ENCODE data around the gene SAFB. TPM values are rescaled to one million over a fixed set of nuclear protein-coding genes. Genes with fewer than 3 reads are reported as not detected.

The SAFB gene
- total and polyA plus RNA-seq, 2 of the 13 experiments (the other 11 are each of a cell fraction or from before 2014, with no cell fraction given), result 21.0 to 28.4 TPM

DNA sequence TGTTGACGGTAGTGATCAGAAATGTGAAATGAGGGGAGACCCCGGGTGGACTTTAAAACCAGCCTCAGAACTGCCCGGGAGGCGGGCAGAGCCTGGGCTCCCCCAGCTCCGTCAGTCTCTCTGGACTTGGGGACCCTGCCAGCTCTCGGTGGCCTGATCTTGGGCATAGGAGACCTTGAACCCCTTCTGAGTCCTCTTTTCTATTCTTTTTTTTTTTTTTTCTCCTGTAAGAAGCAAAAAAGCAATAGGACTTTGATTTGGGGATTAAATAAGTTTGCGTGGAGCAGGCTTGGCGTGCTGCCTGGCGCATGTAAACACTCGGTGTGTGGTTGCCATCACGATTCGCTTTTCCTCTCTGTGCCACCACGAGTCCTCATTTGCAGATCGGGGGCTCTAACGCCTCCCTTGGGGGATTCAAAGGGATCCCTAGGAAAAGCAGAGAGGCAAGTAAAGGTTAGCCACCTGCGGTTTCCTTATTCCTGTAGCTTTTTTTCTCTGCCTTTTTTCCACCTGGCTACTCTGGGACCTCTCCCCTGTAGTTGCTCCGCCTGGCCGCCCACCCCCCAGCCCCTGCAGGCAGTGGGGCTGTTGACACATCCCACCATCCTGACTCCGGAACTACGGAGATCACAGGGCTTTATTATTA is 1.3 kb downstream of the SAFB start (continued):
- TF ChIP-seq MLLT10 (CRISPR knock-in tag; IDR thresholded peaks at IDR 0.05) (no peak), ZNF589 (CRISPR knock-in tag; conservative IDR thresholded peaks at IDR 0.05) (no peak), ISL2 (CRISPR knock-in tag; IDR thresholded peaks at IDR 0.05) (no peak), ZNF549 (CRISPR knock-in tag; IDR thresholded peaks at IDR 0.05) (no peak), KLF16 (CRISPR knock-in tag; IDR thresholded peaks at IDR 0.05) (no peak), ZFP82 (CRISPR knock-in tag; IDR thresholded peaks at IDR 0.05; ENCODE audit: borderline replicate concordance) (no peak), HNRNPL (IDR thresholded peaks at IDR 0.05; ENCODE audit: low read depth, low read length) (peak; percentile 55; the same call in 1 of the 2 replicates), ZNF776 (CRISPR knock-in tag; IDR thresholded peaks at IDR 0.05) (no peak), ZSCAN9 (CRISPR knock-in tag; IDR thresholded peaks at IDR 0.05; ENCODE audit: borderline replicate concordance) (no peak), ZNF232 (CRISPR knock-in tag; IDR thresholded peaks at IDR 0.05; ENCODE audit: borderline replicate concordance) (no peak), ZNF160 (CRISPR knock-in tag; IDR thresholded peaks at IDR 0.05) (no peak), GPN1 (CRISPR knock-in tag; IDR thresholded peaks at IDR 0.05; ENCODE audit: borderline replicate concordance) (no peak), ZNF501 (CRISPR knock-in tag; IDR thresholded peaks at IDR 0.05) (0 out of 2 replicates have a peak, but pooled peaks have one; percentile 7), HIVEP1 (CRISPR knock-in tag; IDR thresholded peaks at IDR 0.05) (no peak)
- TF ChIP-seq, protein P1, sequence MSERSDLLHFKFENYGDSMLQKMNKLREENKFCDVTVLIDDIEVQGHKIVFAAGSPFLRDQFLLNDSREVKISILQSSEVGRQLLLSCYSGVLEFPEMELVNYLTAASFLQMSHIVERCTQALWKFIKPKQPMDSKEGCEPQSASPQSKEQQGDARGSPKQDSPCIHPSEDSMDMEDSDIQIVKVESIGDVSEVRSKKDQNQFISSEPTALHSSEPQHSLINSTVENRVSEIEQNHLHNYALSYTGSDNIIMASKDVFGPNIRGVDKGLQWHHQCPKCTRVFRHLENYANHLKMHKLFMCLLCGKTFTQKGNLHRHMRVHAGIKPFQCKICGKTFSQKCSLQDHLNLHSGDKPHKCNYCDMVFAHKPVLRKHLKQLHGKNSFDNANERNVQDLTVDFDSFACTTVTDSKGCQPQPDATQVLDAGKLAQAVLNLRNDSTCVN (CRISPR knock-in tag; IDR thresholded peaks at IDR 0.05; ENCODE audit: borderline replicate concordance), result no peak
- TF ChIP-seq, protein P2, sequence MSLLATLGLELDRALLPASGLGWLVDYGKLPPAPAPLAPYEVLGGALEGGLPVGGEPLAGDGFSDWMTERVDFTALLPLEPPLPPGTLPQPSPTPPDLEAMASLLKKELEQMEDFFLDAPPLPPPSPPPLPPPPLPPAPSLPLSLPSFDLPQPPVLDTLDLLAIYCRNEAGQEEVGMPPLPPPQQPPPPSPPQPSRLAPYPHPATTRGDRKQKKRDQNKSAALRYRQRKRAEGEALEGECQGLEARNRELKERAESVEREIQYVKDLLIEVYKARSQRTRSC (CRISPR knock-in tag; IDR thresholded peaks at IDR 0.05; ENCODE audit: low read depth), result no peak
- TF ChIP-seq, protein P3, sequence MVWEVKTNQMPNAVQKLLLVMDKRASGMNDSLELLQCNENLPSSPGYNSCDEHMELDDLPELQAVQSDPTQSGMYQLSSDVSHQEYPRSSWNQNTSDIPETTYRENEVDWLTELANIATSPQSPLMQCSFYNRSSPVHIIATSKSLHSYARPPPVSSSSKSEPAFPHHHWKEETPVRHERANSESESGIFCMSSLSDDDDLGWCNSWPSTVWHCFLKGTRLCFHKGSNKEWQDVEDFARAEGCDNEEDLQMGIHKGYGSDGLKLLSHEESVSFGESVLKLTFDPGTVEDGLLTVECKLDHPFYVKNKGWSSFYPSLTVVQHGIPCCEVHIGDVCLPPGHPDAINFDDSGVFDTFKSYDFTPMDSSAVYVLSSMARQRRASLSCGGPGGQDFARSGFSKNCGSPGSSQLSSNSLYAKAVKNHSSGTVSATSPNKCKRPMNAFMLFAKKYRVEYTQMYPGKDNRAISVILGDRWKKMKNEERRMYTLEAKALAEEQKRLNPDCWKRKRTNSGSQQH (CRISPR knock-in tag; IDR thresholded peaks at IDR 0.05; ENCODE audit: low read depth), result no peak
- TF ChIP-seq, protein P4, sequence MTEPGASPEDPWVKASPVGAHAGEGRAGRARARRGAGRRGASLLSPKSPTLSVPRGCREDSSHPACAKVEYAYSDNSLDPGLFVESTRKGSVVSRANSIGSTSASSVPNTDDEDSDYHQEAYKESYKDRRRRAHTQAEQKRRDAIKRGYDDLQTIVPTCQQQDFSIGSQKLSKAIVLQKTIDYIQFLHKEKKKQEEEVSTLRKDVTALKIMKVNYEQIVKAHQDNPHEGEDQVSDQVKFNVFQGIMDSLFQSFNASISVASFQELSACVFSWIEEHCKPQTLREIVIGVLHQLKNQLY (CRISPR knock-in tag; IDR thresholded peaks at IDR 0.05), result no peak
